ENCODE data around the gene ZNF609. TPM values are rescaled to one million over a fixed set of nuclear protein-coding genes. Genes with fewer than 3 reads are reported as not detected.

ZNF609 gene
- polyA plus RNA-seq, 3 donors, result 1.3 to 13.2 (median 1.7) TPM

DNA sequence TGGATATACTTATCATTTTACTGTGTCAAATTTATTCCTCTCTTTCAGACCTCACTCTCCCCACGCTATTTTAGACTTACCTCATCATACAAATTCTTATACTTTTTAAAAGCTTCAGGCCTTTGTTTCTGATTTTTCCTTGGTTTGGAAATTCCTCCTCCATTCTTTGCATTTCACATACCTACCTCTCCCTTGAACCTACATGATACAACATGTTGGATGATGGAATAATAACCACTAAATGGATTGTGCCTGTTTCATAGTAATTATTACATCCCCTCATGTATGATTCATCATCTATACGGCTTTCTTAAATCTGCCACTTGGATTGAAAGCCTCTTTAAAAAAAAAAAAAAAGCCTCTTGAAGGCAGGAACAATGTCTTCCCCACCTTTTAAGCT, 48.2 kb upstream of the ZNF609 start:
- Histone ChIP-seq H3K27ac (ENCODE audit: low read depth in 1 of 2, low read length in 2 of 2) (no peak overlapping the region), H2AFZ (ENCODE audit: insufficient read depth, low read depth, low read length, poor library complexity, severe bottlenecking) (no peak overlapping the region), H3K27me3 (ENCODE audit: control insufficient read depth in 2 of 2, insufficient read depth in 2 of 2, low read length in 2 of 2) (no peaks in the 10 kb centered on the region), H3K4me3 (replicated peaks in 1 of 3; ENCODE audit: low read depth in 2 of 3, low read length in 3 of 3) (no peak overlapping the region), H4K20me1 (ENCODE audit: insufficient read depth, low read length) (peaks cover 6% of the 10 kb centered on the region), H3K9me3 (replicated peaks in 1 of 2; ENCODE audit: control insufficient read depth in 1 of 2, insufficient read depth in 1 of 2, low read length in 2 of 2) (no peaks in the 10 kb centered on the region), H3K36me3 (replicated peaks in 1 of 2; ENCODE audit: control insufficient read depth in 1 of 2, insufficient read depth in 2 of 2, low read length in 2 of 2) (peaks cover 78 to 97% of the 10 kb centered on the region in 2 donors), H3K4me1 (ENCODE audit: control insufficient read depth in 1 of 2, insufficient read depth in 2 of 2, low read length in 2 of 2) (no peaks in the 10 kb centered on the region), H3K79me2 (ENCODE audit: insufficient read depth, low read length) (no peaks in the 10 kb centered on the region), H3K9ac (ENCODE audit: insufficient read depth, low read length, poor library complexity, severe bottlenecking) (no peak overlapping the region), H3K4me2 (replicated peaks; ENCODE audit: extremely low read depth, low read length, poor library complexity, severe bottlenecking) (no peak overlapping the region)
- H3K4me3 Mint-ChIP-seq, result no peak overlapping the region
- DNase-seq, result no peak
- TF ChIP-seq, protein P1, sequence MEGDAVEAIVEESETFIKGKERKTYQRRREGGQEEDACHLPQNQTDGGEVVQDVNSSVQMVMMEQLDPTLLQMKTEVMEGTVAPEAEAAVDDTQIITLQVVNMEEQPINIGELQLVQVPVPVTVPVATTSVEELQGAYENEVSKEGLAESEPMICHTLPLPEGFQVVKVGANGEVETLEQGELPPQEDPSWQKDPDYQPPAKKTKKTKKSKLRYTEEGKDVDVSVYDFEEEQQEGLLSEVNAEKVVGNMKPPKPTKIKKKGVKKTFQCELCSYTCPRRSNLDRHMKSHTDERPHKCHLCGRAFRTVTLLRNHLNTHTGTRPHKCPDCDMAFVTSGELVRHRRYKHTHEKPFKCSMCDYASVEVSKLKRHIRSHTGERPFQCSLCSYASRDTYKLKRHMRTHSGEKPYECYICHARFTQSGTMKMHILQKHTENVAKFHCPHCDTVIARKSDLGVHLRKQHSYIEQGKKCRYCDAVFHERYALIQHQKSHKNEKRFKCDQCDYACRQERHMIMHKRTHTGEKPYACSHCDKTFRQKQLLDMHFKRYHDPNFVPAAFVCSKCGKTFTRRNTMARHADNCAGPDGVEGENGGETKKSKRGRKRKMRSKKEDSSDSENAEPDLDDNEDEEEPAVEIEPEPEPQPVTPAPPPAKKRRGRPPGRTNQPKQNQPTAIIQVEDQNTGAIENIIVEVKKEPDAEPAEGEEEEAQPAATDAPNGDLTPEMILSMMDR (IDR thresholded peaks at IDR 0.05), result no peak
- H3K27me3 Mint-ChIP-seq (ENCODE audit: low read depth in 3 of 3), result no peaks in the 10 kb centered on the region
- H3K36me3 Mint-ChIP-seq, result peaks cover 75 to 96% of the 10 kb centered on the region in 2 donors
- H3K27ac Mint-ChIP-seq, result no peak overlapping the region
- no peaks in the 10 kb centered on the region for H3K9me3 Mint-ChIP-seq
- 100% methylated on average over 1 of the region's 2 CpGs for WGBS (ENCODE audit: insufficient coverage)
- no peaks in the 10 kb centered on the region for H3K4me1 Mint-ChIP-seq
- intact Hi-C loops (cut with micrococcal nuclease), result no loop called here

DNA sequence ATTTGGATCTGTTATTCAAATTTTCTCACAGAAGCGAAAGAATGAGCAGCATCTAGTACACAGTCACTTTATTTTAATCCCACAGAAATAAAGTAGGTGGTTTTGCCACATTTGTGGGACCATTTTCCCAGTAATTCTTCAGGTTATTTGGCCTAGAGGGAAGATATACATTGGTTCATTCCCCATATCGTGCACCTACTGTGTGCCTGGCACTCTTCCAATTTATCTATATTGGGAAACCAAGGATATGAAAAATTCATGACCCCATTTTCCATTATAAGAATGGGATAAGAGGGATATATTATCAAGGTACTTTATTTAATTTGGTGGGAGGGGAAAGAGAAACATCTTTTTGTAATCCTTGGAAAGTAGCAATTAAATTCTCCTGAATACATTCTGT, 37.7 kb upstream of the ZNF609 start:
- H3K4me3 Mint-ChIP-seq, result no peak overlapping the region

More for the DNA sequence above, 37.7 kb upstream of the ZNF609 start:
- Mint-ChIP-seq H3K27ac (peak overlapping the region in 1 of 7 donors; percentile 14), H3K9me3 (no peaks in the 10 kb centered on the region), H3K27me3 (ENCODE audit: low read depth in 3 of 3) (peaks cover 0 to 3% (median 0%) of the 10 kb centered on the region in 3 donors), H3K4me1 (peaks cover 10% of the 10 kb centered on the region), H3K36me3 (peaks cover 68 to 97% of the 10 kb centered on the region in 2 donors)
- Histone ChIP-seq H3K36me3 (replicated peaks in 1 of 2; ENCODE audit: control insufficient read depth in 1 of 2, insufficient read depth in 2 of 2, low read length in 2 of 2) (peaks cover 73 to 98% of the 10 kb centered on the region in 2 donors), H3K79me2 (ENCODE audit: insufficient read depth, low read length) (no peaks in the 10 kb centered on the region), H3K4me1 (ENCODE audit: control insufficient read depth in 1 of 2, insufficient read depth in 2 of 2, low read length in 2 of 2) (peaks cover 2 to 6% of the 10 kb centered on the region in 2 donors), H3K27me3 (ENCODE audit: control insufficient read depth in 2 of 2, insufficient read depth in 2 of 2, low read length in 2 of 2) (no peaks in the 10 kb centered on the region), H2AFZ (ENCODE audit: insufficient read depth, low read depth, low read length, poor library complexity, severe bottlenecking) (no peak overlapping the region), H3K4me2 (replicated peaks; ENCODE audit: extremely low read depth, low read length, poor library complexity, severe bottlenecking) (no peak overlapping the region), H3K9me3 (replicated peaks in 1 of 2; ENCODE audit: control insufficient read depth in 1 of 2, insufficient read depth in 1 of 2, low read length in 2 of 2) (no peaks in the 10 kb centered on the region), H3K27ac (ENCODE audit: low read depth in 1 of 2, low read length in 2 of 2) (no peak overlapping the region), H3K4me3 (replicated peaks in 1 of 3; ENCODE audit: low read depth in 2 of 3, low read length in 3 of 3) (no peak overlapping the region), H4K20me1 (ENCODE audit: insufficient read depth, low read length) (no peaks in the 10 kb centered on the region), H3K9ac (ENCODE audit: insufficient read depth, low read length, poor library complexity, severe bottlenecking) (no peak overlapping the region)
- TF ChIP-seq, protein P1 (IDR thresholded peaks at IDR 0.05), result no peak
- no peak for DNase-seq
- WGBS (ENCODE audit: insufficient coverage), result no CpG with 5 or more reads among the region's 2 CpGs
- intact Hi-C loops (cut with micrococcal nuclease), result no loop called here

All from CD14-positive monocyte (primary cell).